ENCODE results near the gene FAM171A2.
"Not testable (repeated sequence)": the region's sequence is repeated elsewhere in the genome, so short reads cannot be mapped to it uniquely, and the experiment has no call there.

FAM171A2 gene

GRCh38 chr17:44359458-44360143 is 4.1 kb downstream of the FAM171A2 start:
- DNase-seq, result no peak

GRCh38 chr17:44359006-44359405 is 4.6 kb downstream of the FAM171A2 start:
- no peak for DNase-seq

GRCh38 chr17:44358066-44358465 is 5.6 kb downstream of the FAM171A2 start:
- no peak for DNase-seq

GRCh38 chr17:44356241-44356640 is 7.4 kb downstream of the FAM171A2 start:
- DNase-seq, result no peak

GRCh38 chr17:44355642-44356099 is 8.0 kb downstream of the FAM171A2 start:
- no peak for DNase-seq

- DNase-seq, result peak; percentile 64
These were observed 8.8 kb downstream of the FAM171A2 start for GRCh38 chr17:44354582-44355561.

- DNase-seq, result peak; percentile 30
These were observed 9.9 kb downstream of the FAM171A2 start for GRCh38 chr17:44353672-44354331.

GRCh38 chr17:44352828-44353671 is 10.6 kb downstream of the FAM171A2 start:
- DNase-seq, result no peak

- DNase-seq, result no peak
These were observed 11.5 kb downstream of the FAM171A2 start for GRCh38 chr17:44351961-44352827.

- no peak for DNase-seq
These were observed 12.2 kb downstream of the FAM171A2 start for GRCh38 chr17:44351464-44351863.

GRCh38 chr17:44350733-44351226 is 12.9 kb downstream of the FAM171A2 start:
- peak; percentile 75 for DNase-seq

GRCh38 chr17:44349553-44350070 is 14.0 kb downstream of the FAM171A2 start:
- DNase-seq, result no peak

- no peak for DNase-seq
These were observed 14.7 kb downstream of the FAM171A2 start for GRCh38 chr17:44348988-44349364.

- DNase-seq, result peak; percentile 29
These were observed 15.2 kb downstream of the FAM171A2 start for GRCh38 chr17:44348234-44348987.

- not testable (repeated sequence) for DNase-seq
These were observed 16.2 kb downstream of the FAM171A2 start for GRCh38 chr17:44347206-44348055.

GRCh38 chr17:44346064-44346844 is 17.4 kb downstream of the FAM171A2 start:
- DNase-seq, result no peak

- peak; percentile 57 for DNase-seq
These were observed 18.1 kb downstream of the FAM171A2 start for GRCh38 chr17:44345454-44346026.

GRCh38 chr17:44344939-44345453 is 18.7 kb downstream of the FAM171A2 start, which contains the start of gene GRN:
Gene GRN (plus strand): TSS chr17:44345302. CDS start chr17:44349165, 3,863 bp downstream.
- DNase-seq, result peak; percentile 90

Measured in CD4-positive, alpha-beta T cell treated with Interleukin-21 for 1 hour (primary cell).